ENCODE data around the gene ZBTB32. TPM values are rescaled to one million over a fixed set of nuclear protein-coding genes. Genes with fewer than 3 reads are reported as not detected.

ZBTB32 gene
- polyA plus RNA-seq, 1 of the 3 experiments (the other 2 are of a cell fraction), result not detected

DNA sequence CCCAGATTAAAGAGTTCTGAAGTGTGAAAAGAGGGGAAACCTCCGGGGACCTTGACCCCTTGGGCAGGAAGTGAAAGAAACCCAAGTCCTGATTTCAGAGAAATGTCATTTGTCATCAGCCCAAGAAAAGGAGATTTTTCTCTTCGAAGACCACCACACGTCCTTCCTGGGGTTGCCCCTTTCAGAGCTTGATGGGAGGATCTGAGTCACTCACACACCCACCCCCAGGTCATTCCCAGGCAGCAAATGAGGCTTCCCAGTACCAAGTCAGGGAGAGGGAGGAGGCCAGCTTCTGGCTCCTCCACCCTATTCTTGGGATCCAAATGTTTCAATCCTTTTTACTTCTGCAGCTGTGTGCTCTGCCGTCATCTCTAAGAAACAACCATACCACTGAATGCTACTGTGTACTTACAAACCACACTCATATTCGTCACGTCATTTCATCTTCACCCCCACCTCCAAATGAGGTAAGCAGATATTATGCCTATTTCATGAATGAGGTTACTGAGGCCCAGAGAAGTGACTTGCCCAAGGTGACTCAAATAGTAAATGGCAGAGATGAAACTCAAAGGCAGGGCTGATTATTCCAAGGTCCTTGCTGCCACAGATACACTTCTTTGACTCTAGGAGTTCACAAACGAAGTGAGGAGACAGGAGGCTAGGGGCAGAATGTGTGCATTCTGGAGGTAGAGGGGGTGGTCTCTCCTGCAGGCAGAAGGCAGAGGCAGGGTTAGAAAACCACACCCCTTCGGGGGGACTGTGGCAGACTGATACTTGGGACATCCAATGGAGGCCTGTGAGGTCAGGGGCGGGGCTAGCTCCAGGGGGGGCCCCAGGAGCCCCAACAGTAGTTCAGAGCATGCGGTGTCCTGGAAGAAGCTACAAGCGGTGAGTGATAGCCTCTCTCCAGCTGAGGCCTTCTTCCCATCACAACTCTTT, 8.5 kb downstream of the ZBTB32 start:
- Histone ChIP-seq H3K9ac (no peak overlapping the region), H3K27me3 (ENCODE audit: insufficient read depth) (no peaks in the 10 kb centered on the region), H2AFZ (ENCODE audit: low read depth) (no peak overlapping the region), H3K27ac (ENCODE audit: low read depth in 2 of 2, low read length in 1 of 2) (no peak overlapping the region), H3K4me3 (ENCODE audit: low read depth in 2 of 2, low read length in 1 of 2) (no peak overlapping the region), H3K9me2 (no peaks in the 10 kb centered on the region), H3K36me3 (replicated peaks in 1 of 2; ENCODE audit: control insufficient read depth in 1 of 2, insufficient read depth in 2 of 2, low read length in 1 of 2) (no peaks in the 10 kb centered on the region), H3K4me2 (no peak overlapping the region), H3K79me2 (ENCODE audit: insufficient read depth) (no peaks in the 10 kb centered on the region), H3K9me3 (no peaks in the 10 kb centered on the region), H4K20me1 (ENCODE audit: insufficient read depth) (no peaks in the 10 kb centered on the region), H3F3A (replicated peaks; ENCODE audit: insufficient read depth) (peaks cover 6% of the 10 kb centered on the region), H3K4me1 (ENCODE audit: control insufficient read depth in 1 of 2, insufficient read depth in 2 of 2, low read depth in 1 of 2, low read length in 1 of 2) (peaks cover 5 to 13% of the 10 kb centered on the region in 2 experiments; a peak in 2 of 4 replicates)
- ChIA-PET POLR2A (interaction anchor here (2.0 kb wide), 1 partner anchor 10 kb away, joined by 7 read pairs; no protein-coding TSS in a partner anchor), CTCF (interaction anchor here (1.7 to 2.6 kb wide), 4 partner anchors 10 to 164 kb away, joined by 5 to 7 read pairs (median 7); no protein-coding TSS in a partner anchor)
- 75% methylated on average over 11 of the region's 11 CpGs for WGBS (ENCODE audit: low lambda C conversion rate)
- no peak for DNase-seq
- no peak for TF ChIP-seq MXI1 (IDR thresholded peaks at IDR 0.05; ENCODE audit: low read depth, low read length)
- no peak for TF ChIP-seq JUND (IDR thresholded peaks at IDR 0.05)
- TF ChIP-seq POLR2AphosphoS5 (IDR thresholded peaks at IDR 0.05; ENCODE audit: low read depth, low read length), result no peak
- no peak for TF ChIP-seq FOSL2 (IDR thresholded peaks at IDR 0.05; ENCODE audit: borderline replicate concordance, low read depth)

DNA sequence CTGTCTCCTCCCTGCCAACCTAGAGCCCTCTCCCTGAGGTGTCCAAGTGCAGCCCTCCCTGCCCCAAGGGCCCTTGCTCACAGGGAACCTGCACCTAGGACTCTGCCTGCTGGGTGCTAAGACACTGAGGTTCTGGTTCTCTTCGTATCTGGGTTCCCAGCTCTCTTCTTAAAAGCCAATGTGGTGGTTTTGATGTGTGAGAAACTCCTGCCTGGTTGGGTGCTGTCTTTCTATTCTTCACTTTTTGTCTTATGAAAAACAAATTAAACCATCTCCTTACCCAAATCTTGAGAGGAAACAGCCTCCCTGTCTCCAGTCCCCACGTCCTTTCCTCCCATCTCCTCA, 9.1 kb downstream of the ZBTB32 start:
- Histone ChIP-seq H3F3A (replicated peaks; ENCODE audit: insufficient read depth) (peaks cover 6% of the 10 kb centered on the region), H3K9me2 (no peaks in the 10 kb centered on the region), H3K9ac (no peak overlapping the region), H3K27ac (ENCODE audit: low read depth in 2 of 2, low read length in 1 of 2) (no peak overlapping the region), H3K79me2 (ENCODE audit: insufficient read depth) (peaks cover 4% of the 10 kb centered on the region), H3K4me1 (ENCODE audit: control insufficient read depth in 1 of 2, insufficient read depth in 2 of 2, low read depth in 1 of 2, low read length in 1 of 2) (peaks cover 5 to 13% of the 10 kb centered on the region in 2 experiments; a peak in 2 of 4 replicates), H3K36me3 (replicated peaks in 1 of 2; ENCODE audit: control insufficient read depth in 1 of 2, insufficient read depth in 2 of 2, low read length in 1 of 2) (no peaks in the 10 kb centered on the region), H3K27me3 (ENCODE audit: insufficient read depth) (no peaks in the 10 kb centered on the region), H3K4me2 (no peak overlapping the region), H2AFZ (ENCODE audit: low read depth) (no peak overlapping the region), H4K20me1 (ENCODE audit: insufficient read depth) (no peaks in the 10 kb centered on the region; the same call in 1 of the 2 replicates), H3K4me3 (ENCODE audit: low read depth in 2 of 2, low read length in 1 of 2) (no peak overlapping the region), H3K9me3 (no peaks in the 10 kb centered on the region)
- 57% methylated on average over 2 of the region's 2 CpGs for WGBS (ENCODE audit: low lambda C conversion rate)
- CTCF ChIA-PET, result interaction anchor here (0.7 to 2.6 kb wide), 3 partner anchors 19 to 510 kb away, joined by 3 to 7 read pairs (median 4); no protein-coding TSS in a partner anchor
- no peak for DNase-seq
- TF ChIP-seq NFIC (IDR thresholded peaks at IDR 0.05; ENCODE audit: borderline replicate concordance) (no peak), FOXM1 (IDR thresholded peaks at IDR 0.05; ENCODE audit: low read depth) (no peak), YY1 (IDR thresholded peaks at IDR 0.05; ENCODE audit: low read depth) (no peak), TEAD4 (IDR thresholded peaks at IDR 0.05; ENCODE audit: borderline replicate concordance, insufficient read depth) (no peak), TAF1 (IDR thresholded peaks at IDR 0.05; ENCODE audit: borderline replicate concordance, low read depth, low read length) (no peak), SMC3 (IDR thresholded peaks at IDR 0.05; ENCODE audit: low read depth, low read length) (no peak), GABPA (IDR thresholded peaks at IDR 0.05; ENCODE audit: low read depth) (no peak)
- TF ChIP-seq, protein P1, sequence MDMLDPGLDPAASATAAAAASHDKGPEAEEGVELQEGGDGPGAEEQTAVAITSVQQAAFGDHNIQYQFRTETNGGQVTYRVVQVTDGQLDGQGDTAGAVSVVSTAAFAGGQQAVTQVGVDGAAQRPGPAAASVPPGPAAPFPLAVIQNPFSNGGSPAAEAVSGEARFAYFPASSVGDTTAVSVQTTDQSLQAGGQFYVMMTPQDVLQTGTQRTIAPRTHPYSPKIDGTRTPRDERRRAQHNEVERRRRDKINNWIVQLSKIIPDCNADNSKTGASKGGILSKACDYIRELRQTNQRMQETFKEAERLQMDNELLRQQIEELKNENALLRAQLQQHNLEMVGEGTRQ (IDR thresholded peaks at IDR 0.05; ENCODE audit: borderline replicate concordance, low read depth, low read length), result no peak
- TF ChIP-seq, protein P2, sequence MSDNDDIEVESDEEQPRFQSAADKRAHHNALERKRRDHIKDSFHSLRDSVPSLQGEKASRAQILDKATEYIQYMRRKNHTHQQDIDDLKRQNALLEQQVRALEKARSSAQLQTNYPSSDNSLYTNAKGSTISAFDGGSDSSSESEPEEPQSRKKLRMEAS (IDR thresholded peaks at IDR 0.05; ENCODE audit: low read depth), result no peak
- TF ChIP-seq, protein P3, sequence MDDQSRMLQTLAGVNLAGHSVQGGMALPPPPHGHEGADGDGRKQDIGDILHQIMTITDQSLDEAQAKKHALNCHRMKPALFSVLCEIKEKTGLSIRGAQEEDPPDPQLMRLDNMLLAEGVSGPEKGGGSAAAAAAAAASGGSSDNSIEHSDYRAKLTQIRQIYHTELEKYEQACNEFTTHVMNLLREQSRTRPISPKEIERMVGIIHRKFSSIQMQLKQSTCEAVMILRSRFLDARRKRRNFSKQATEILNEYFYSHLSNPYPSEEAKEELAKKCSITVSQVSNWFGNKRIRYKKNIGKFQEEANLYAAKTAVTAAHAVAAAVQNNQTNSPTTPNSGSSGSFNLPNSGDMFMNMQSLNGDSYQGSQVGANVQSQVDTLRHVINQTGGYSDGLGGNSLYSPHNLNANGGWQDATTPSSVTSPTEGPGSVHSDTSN (IDR thresholded peaks at IDR 0.05), result no peak
- TF ChIP-seq, protein P4, sequence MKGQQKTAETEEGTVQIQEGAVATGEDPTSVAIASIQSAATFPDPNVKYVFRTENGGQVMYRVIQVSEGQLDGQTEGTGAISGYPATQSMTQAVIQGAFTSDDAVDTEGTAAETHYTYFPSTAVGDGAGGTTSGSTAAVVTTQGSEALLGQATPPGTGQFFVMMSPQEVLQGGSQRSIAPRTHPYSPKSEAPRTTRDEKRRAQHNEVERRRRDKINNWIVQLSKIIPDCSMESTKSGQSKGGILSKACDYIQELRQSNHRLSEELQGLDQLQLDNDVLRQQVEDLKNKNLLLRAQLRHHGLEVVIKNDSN (IDR thresholded peaks at IDR 0.05; ENCODE audit: borderline replicate concordance, low read depth), result no peak
- TF ChIP-seq, protein P5, sequence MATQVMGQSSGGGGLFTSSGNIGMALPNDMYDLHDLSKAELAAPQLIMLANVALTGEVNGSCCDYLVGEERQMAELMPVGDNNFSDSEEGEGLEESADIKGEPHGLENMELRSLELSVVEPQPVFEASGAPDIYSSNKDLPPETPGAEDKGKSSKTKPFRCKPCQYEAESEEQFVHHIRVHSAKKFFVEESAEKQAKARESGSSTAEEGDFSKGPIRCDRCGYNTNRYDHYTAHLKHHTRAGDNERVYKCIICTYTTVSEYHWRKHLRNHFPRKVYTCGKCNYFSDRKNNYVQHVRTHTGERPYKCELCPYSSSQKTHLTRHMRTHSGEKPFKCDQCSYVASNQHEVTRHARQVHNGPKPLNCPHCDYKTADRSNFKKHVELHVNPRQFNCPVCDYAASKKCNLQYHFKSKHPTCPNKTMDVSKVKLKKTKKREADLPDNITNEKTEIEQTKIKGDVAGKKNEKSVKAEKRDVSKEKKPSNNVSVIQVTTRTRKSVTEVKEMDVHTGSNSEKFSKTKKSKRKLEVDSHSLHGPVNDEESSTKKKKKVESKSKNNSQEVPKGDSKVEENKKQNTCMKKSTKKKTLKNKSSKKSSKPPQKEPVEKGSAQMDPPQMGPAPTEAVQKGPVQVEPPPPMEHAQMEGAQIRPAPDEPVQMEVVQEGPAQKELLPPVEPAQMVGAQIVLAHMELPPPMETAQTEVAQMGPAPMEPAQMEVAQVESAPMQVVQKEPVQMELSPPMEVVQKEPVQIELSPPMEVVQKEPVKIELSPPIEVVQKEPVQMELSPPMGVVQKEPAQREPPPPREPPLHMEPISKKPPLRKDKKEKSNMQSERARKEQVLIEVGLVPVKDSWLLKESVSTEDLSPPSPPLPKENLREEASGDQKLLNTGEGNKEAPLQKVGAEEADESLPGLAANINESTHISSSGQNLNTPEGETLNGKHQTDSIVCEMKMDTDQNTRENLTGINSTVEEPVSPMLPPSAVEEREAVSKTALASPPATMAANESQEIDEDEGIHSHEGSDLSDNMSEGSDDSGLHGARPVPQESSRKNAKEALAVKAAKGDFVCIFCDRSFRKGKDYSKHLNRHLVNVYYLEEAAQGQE (IDR thresholded peaks at IDR 0.05; ENCODE audit: low read depth, low read length), result no peak
- POLR2A ChIA-PET, result interaction anchor here (2.0 kb wide), 1 partner anchor 11 kb away, joined by 7 read pairs; no protein-coding TSS in a partner anchor
